ENCODE results near the gene MON2. TPM values are rescaled to one million over a fixed set of nuclear protein-coding genes. Genes with fewer than 3 reads are reported as not detected.

MON2 gene
- total and polyA plus RNA-seq, 2 of the 8 experiments (the other 6 are each of a cell fraction or from before 2014, with no cell fraction given) = 3.8 to 21.8 TPM

DNA sequence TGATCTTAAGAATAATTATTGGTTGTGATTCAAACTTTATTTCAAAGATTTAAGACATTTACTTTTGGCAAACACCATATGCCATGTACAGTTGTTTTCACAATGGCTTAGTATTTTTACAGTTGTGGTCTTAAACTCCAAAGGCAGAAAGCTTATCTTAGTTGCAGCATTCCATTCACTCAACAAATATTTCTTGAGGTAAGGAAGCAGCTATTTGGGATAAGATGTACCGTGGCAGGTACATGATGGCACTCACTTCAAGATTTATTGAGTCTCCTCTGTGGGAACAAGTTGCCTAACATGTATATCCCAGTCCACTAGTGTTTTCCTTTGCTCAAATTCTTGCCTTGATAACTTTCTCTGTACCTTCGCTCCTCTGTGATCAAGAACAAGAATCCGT lies 8.0 kb upstream of the MON2 start (continued):
- no peak for TF ChIP-seq RXRA (IDR thresholded peaks at IDR 0.05; ENCODE audit: insufficient read depth, low read depth, low read length)
- no peak for TF ChIP-seq GTF2F1 (IDR thresholded peaks at IDR 0.05; ENCODE audit: borderline replicate concordance, low read depth, low read length)
- no peak for TF ChIP-seq BRCA1 (IDR thresholded peaks at IDR 0.05; ENCODE audit: low read depth, low read length)
- TF ChIP-seq HDAC6 (IDR thresholded peaks at IDR 0.05; ENCODE audit: low read depth, low read length) = no peak
- TF ChIP-seq, protein P1, sequence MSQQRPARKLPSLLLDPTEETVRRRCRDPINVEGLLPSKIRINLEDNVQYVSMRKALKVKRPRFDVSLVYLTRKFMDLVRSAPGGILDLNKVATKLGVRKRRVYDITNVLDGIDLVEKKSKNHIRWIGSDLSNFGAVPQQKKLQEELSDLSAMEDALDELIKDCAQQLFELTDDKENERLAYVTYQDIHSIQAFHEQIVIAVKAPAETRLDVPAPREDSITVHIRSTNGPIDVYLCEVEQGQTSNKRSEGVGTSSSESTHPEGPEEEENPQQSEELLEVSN (IDR thresholded peaks at IDR 0.05) = no peak
- no peak for TF ChIP-seq NANOG (IDR thresholded peaks at IDR 0.05; ENCODE audit: insufficient read depth, low read depth, low read length, poor library complexity, severe bottlenecking)
- no peak for TF ChIP-seq POLR2AphosphoS5 (IDR thresholded peaks at IDR 0.05; ENCODE audit: low read depth, low read length)
